ENCODE data around the gene IL37. TPM values are rescaled to one million over a fixed set of nuclear protein-coding genes. Genes with fewer than 3 reads are reported as not detected.

Gene IL37
- total and polyA plus RNA-seq, 8 donors: 0.55 TPM; not detected in 7

DNA sequence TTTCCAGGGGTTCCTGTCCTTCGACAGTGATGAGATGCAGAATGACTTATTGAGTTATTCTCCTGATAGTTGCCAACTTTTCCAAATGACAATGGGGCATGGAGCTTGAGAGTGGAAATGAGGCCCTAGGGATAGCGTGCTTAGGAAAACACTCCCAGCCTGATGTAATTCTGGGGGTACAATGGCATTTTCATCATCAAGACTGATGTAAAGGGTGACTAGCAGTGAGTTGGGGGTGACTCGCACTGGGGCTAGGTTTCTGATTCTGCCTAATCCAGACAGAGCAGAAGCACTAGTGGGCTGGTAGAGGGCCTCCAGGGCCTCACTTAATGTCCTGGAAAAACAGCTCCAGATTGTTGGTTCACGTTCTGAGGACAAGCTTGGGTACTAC is 34.0 kb upstream of the IL37 start:
- 86 to 96% (median 92%) methylated on average over 3 to 4 of the region's 4 CpGs for WGBS, 5 donors
- intact Hi-C loops (cut with DNase I; ENCODE audit: low total_unique reads): loop anchor here (10.0 kb wide), 1 partner anchor 112 kb away; the partner anchor contains the start of gene CKAP2L
- Histone ChIP-seq H3K4me1 (peaks cover 0 to 15% (median 0%) of the 10 kb centered on the region in 4 donors), H3K9me3 (no peaks in the 10 kb centered on the region), H3K27me3 (no peaks in the 10 kb centered on the region), H3K27ac (no peak overlapping the region), H3K36me3 (no peaks in the 10 kb centered on the region), H3K4me3 (no peak overlapping the region)
- no peak for DNase-seq
- TF ChIP-seq EP300 (IDR thresholded peaks at IDR 0.05) (no peak), POLR2A (IDR thresholded peaks at IDR 0.05) (no peak), POLR2AphosphoS5 (IDR thresholded peaks at IDR 0.05) (no peak)
- TF ChIP-seq, protein P1, sequence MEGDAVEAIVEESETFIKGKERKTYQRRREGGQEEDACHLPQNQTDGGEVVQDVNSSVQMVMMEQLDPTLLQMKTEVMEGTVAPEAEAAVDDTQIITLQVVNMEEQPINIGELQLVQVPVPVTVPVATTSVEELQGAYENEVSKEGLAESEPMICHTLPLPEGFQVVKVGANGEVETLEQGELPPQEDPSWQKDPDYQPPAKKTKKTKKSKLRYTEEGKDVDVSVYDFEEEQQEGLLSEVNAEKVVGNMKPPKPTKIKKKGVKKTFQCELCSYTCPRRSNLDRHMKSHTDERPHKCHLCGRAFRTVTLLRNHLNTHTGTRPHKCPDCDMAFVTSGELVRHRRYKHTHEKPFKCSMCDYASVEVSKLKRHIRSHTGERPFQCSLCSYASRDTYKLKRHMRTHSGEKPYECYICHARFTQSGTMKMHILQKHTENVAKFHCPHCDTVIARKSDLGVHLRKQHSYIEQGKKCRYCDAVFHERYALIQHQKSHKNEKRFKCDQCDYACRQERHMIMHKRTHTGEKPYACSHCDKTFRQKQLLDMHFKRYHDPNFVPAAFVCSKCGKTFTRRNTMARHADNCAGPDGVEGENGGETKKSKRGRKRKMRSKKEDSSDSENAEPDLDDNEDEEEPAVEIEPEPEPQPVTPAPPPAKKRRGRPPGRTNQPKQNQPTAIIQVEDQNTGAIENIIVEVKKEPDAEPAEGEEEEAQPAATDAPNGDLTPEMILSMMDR (IDR thresholded peaks at IDR 0.05): no peak

DNA sequence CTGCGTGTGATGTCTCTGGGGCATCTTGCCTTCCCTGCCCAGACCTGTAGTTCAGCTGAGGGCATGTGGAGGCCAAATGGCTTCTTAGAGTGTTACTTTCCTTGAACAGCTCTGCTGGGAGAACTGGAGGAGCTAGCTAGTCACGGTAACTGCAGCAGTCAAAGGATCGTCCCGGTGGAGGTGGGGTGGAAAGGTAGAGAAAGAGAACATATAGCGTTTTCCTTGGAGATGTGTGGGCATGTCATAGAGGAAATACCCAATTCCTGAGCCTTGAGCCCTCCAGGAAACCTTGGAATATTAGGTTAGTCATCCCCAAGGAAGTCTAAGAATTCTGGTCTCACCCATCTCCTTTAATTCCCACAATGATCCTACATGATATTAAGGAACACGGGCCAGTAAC is 33.5 kb upstream of the IL37 start:
- H3K4me3 ChIP-seq: no peak overlapping the region
- H3K36me3 ChIP-seq: no peaks in the 10 kb centered on the region
- intact Hi-C loops (cut with DNase I; ENCODE audit: low total_unique reads): loop anchor here (10.0 kb wide), 1 partner anchor 113 kb away; the partner anchor contains the start of gene CKAP2L
- H3K27me3 ChIP-seq: no peaks in the 10 kb centered on the region
- H3K27ac ChIP-seq: no peak overlapping the region
- no peak for TF ChIP-seq POLR2A (IDR thresholded peaks at IDR 0.05)
- TF ChIP-seq, protein P1 (IDR thresholded peaks at IDR 0.05): no peak
- TF ChIP-seq POLR2AphosphoS5 (IDR thresholded peaks at IDR 0.05): no peak
- no peak for TF ChIP-seq EP300 (IDR thresholded peaks at IDR 0.05)
- no peak for DNase-seq
- H3K9me3 ChIP-seq: no peaks in the 10 kb centered on the region
- 85 to 97% (median 93%) methylated on average over 6 of the region's 6 CpGs for WGBS, 5 donors
- peaks cover 0 to 15% (median 0%) of the 10 kb centered on the region in 4 donors for H3K4me1 ChIP-seq

DNA sequence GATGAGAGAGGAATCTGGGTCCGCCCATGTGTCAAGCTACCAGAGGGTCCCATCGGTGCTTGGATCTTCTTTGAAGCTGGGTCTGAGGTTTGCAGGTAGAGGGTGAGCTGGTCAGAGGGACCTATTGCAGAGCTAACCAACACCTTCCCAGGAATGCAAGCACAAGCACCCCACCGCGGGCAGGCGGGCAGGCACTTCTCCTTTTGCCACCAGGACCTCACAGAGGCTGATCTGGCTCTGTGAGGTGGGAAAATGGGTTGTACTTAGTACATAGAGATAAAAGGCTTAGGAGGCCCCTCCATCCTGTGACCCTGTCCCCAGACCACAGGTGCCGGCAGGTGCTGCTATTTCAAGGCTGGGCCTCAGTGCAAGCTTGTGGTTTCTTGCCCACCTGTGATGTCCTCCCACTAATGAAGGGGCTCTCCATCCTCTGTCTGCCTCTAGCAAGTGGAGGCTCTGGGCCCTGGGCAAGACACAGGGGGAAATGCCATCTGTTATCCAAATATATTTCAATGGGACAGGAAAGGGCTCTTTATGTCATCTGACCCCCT is 31.4 kb upstream of the IL37 start:
- Histone ChIP-seq H3K9me3 (no peaks in the 10 kb centered on the region), H3K27me3 (no peaks in the 10 kb centered on the region), H3K4me3 (no peak overlapping the region), H3K27ac (no peak overlapping the region), H3K4me1 (peaks cover 0 to 15% (median 0%) of the 10 kb centered on the region in 4 donors), H3K36me3 (no peaks in the 10 kb centered on the region)
- WGBS, 5 donors: 75 to 97% (median 91%) methylated on average over 6 of the region's 6 CpGs
- intact Hi-C loops (cut with DNase I; ENCODE audit: low total_unique reads): loop anchor here (10.0 kb wide), 1 partner anchor 115 kb away; the partner anchor contains the start of gene CKAP2L
- TF ChIP-seq POLR2AphosphoS5 (IDR thresholded peaks at IDR 0.05): no peak
- no peak for TF ChIP-seq POLR2A (IDR thresholded peaks at IDR 0.05)
- no peak for TF ChIP-seq EP300 (IDR thresholded peaks at IDR 0.05)
- TF ChIP-seq, protein P1 (IDR thresholded peaks at IDR 0.05): no peak
- DNase-seq: no peak

DNA sequence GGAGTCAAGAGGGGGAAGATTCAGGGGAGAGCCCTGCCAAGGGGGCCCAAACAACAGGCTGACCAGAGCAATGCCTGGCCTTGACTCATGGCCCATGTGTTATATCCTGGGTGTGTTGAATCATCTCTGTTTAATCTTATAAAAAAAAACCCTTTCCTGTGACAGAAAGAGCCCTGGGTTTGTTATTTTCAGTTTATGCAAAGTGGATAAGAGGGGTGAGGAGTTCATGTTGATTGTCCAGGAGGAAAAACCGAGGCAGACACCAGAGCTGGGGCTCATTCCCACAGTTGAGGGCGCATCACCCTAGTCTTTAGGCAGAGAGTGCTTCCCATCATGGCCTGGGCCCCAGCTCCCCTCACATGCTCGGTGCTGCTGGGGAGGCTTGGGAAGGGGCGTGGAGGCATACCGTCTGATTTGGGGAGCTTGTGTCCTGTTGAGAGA is 30.9 kb upstream of the IL37 start:
- Histone ChIP-seq H3K27me3 (no peaks in the 10 kb centered on the region), H3K9me3 (no peaks in the 10 kb centered on the region), H3K27ac (no peak overlapping the region), H3K36me3 (no peaks in the 10 kb centered on the region), H3K4me3 (no peak overlapping the region), H3K4me1 (peaks cover 0 to 15% (median 2%) of the 10 kb centered on the region in 4 donors)
- intact Hi-C loops (cut with DNase I; ENCODE audit: low total_unique reads): no loop called here
- WGBS, 5 donors: 76 to 90% (median 88%) methylated on average over 5 of the region's 5 CpGs
- TF ChIP-seq POLR2A (IDR thresholded peaks at IDR 0.05) (no peak), POLR2AphosphoS5 (IDR thresholded peaks at IDR 0.05) (no peak), EP300 (IDR thresholded peaks at IDR 0.05) (no peak)
- TF ChIP-seq, protein P1 (IDR thresholded peaks at IDR 0.05): no peak
- no peak for DNase-seq
